Uterus (tissue), 4 donors: Measurements from ENCODE around the gene EGF. TPM values are rescaled to one million over a fixed set of nuclear protein-coding genes. Genes with fewer than 3 reads are reported as not detected.

Source experiments
- DNase-seq, 2 donors: peaks; one replicate each; pipeline ENCODE4 v3.0.0-alpha.2; 2019 to 2020
- H3K27ac ChIP-seq, 2 donors: fragments of 200-600 bp; sonication (generic); 1 replicate in 1 of 2; 2 replicates in 1 of 2; pipeline ENCODE4 v1.5.1; 2016 to 2018
- H3K27me3 ChIP-seq, 2 donors: fragments of 200-600 bp; sonication (generic); one replicate each; pipeline ENCODE4 v1.5.1; 2018 to 2019; ENCODE audit warnings: control low read depth in 1 of 2
- H3K36me3 ChIP-seq, 2 donors: fragments of 200-600 bp; sonication (generic); one replicate each; pipeline ENCODE4 v1.5.1; 2019; ENCODE audit warnings: control low read depth in 1 of 2
- H3K4me1 ChIP-seq, 2 donors: fragments of 200-600 bp; sonication (generic); one replicate each; pipeline ENCODE4 v1.5.1; 2018 to 2019; ENCODE audit warnings: control low read depth in 1 of 2
- H3K4me3 ChIP-seq, 2 donors: fragments of 200-600 bp; sonication (generic); 1 replicate in 1 of 2; 2 replicates in 1 of 2; pipeline ENCODE4 v1.5.1; 2018 to 2019; ENCODE audit warnings: mild to moderate bottlenecking in 1 of 2
- H3K9me3 ChIP-seq, 2 donors: fragments of 200-600 bp; sonication (generic); one replicate each; pipeline ENCODE4 v1.5.1; 2019; ENCODE audit warnings: control low read depth in 1 of 2
- CTCF ChIP-seq, 4 experiments: fragments of 200-600 bp in 2 of 4; fragments of 450-650 bp in 2 of 4; sonication (generic) in 2 of 4; IDR thresholded peaks; one replicate each; pipeline ENCODE4 v1.5.1; 2016 to 2019; ENCODE audit warnings: antibody characterized with exemption in 4 of 4, mild to moderate bottlenecking in 2 of 4, moderate library complexity in 1 of 4
- POLR2A ChIP-seq, 2 donors: fragments of 450-650 bp; IDR thresholded peaks; one replicate each; pipeline ENCODE4 v1.6.1; 2016; ENCODE audit warnings: antibody characterized with exemption in 2 of 2, mild to moderate bottlenecking in 1 of 2, moderate library complexity in 1 of 2
- intact Hi-C: fragments of 100-400 bp; cut with DNase I; formaldehyde crosslinking; loops from one replicate; pipeline ENCODE4 v1.15.1; 2023; ENCODE audit warnings: low total_unique reads
- total RNA-seq, 4 donors: library from RNA; depleted of rRNA in 3 of 4; stranded (reverse); fragments of >200 nt in 3 of 4; gene quantifications; one replicate each; pipeline versions ENCODE4 v1.1.0 to v1.2.4, GENCODE V29; 2014 to 2023
- donor health status: DM: yes; HTN: yes; CAD: no.

EGF gene
- total RNA-seq, 4 donors from 2014 or later, result 1.0 to 3.5 (median 1.5) TPM

- Histone ChIP-seq H3K9me3 (no peaks in the 10 kb centered on the region), H3K27me3 (no peaks in the 10 kb centered on the region), H3K27ac (no peak overlapping the region), H3K36me3 (no peaks in the 10 kb centered on the region), H3K4me3 (no peak overlapping the region), H3K4me1 (no peaks in the 10 kb centered on the region)
- DNase-seq, result no peak
- intact Hi-C loops, result no loop called here
- no peak for TF ChIP-seq POLR2A (IDR thresholded peaks at IDR 0.05)
- no peak for TF ChIP-seq CTCF (IDR thresholded peaks at IDR 0.05)
Measured at GRCh38 chr4:109879081-109879480, 33.6 kb upstream of the EGF start.

- Histone ChIP-seq H3K27ac (no peak overlapping the region), H3K9me3 (no peaks in the 10 kb centered on the region), H3K36me3 (no peaks in the 10 kb centered on the region), H3K27me3 (no peaks in the 10 kb centered on the region), H3K4me3 (no peak overlapping the region), H3K4me1 (no peaks in the 10 kb centered on the region)
- DNase-seq, result no peak
- no peak for TF ChIP-seq POLR2A (IDR thresholded peaks at IDR 0.05)
- TF ChIP-seq CTCF (IDR thresholded peaks at IDR 0.05), result no peak
- intact Hi-C loops, result no loop called here
Measured at GRCh38 chr4:109879636-109880314, 32.9 kb upstream of the EGF start.

GRCh38 chr4:109886303-109886702, 26.4 kb upstream of the EGF start:
- no peaks in the 10 kb centered on the region for H3K9me3 ChIP-seq
- no peak for DNase-seq
- no peak overlapping the region for H3K4me3 ChIP-seq
- no peak for TF ChIP-seq CTCF (IDR thresholded peaks at IDR 0.05)
- TF ChIP-seq POLR2A (IDR thresholded peaks at IDR 0.05), result no peak
- H3K27me3 ChIP-seq, result no peaks in the 10 kb centered on the region
- no peaks in the 10 kb centered on the region for H3K36me3 ChIP-seq
- intact Hi-C loops, result no loop called here
- H3K4me1 ChIP-seq, result no peaks in the 10 kb centered on the region
- no peak overlapping the region for H3K27ac ChIP-seq

- Histone ChIP-seq H3K4me3 (no peak overlapping the region), H3K4me1 (no peaks in the 10 kb centered on the region), H3K27ac (no peak overlapping the region), H3K36me3 (no peaks in the 10 kb centered on the region), H3K27me3 (no peaks in the 10 kb centered on the region), H3K9me3 (no peaks in the 10 kb centered on the region)
- TF ChIP-seq CTCF (IDR thresholded peaks at IDR 0.05), result no peak
- TF ChIP-seq POLR2A (IDR thresholded peaks at IDR 0.05), result no peak
- intact Hi-C loops, result no loop called here
- no peak for DNase-seq
Measured at GRCh38 chr4:109887071-109887470, 25.6 kb upstream of the EGF start.

- no peaks in the 10 kb centered on the region for H3K4me1 ChIP-seq
- TF ChIP-seq CTCF (IDR thresholded peaks at IDR 0.05) (no peak), POLR2A (IDR thresholded peaks at IDR 0.05) (no peak)
- intact Hi-C loops, result no loop called here
- no peaks in the 10 kb centered on the region for H3K9me3 ChIP-seq
- DNase-seq, result no peak
- H3K27ac ChIP-seq, result no peak overlapping the region
- no peaks in the 10 kb centered on the region for H3K27me3 ChIP-seq
- H3K36me3 ChIP-seq, result no peaks in the 10 kb centered on the region
- no peak overlapping the region for H3K4me3 ChIP-seq
Measured at GRCh38 chr4:109890076-109890475, 22.6 kb upstream of the EGF start.
